Hematopoietic multipotent progenitor cell treated with erythropoietin and hydrocortisone succinate and interleukin-3 and kit ligand, for 15 days (in vitro differentiated cells): ENCODE results near the gene UPK2.

Experiments
- DNase-seq: peaks from one replicate; pipeline ENCODE4 v3.0.0-alpha.2; 2015; ENCODE audit warnings: low spot score

Gene UPK2

DNA sequence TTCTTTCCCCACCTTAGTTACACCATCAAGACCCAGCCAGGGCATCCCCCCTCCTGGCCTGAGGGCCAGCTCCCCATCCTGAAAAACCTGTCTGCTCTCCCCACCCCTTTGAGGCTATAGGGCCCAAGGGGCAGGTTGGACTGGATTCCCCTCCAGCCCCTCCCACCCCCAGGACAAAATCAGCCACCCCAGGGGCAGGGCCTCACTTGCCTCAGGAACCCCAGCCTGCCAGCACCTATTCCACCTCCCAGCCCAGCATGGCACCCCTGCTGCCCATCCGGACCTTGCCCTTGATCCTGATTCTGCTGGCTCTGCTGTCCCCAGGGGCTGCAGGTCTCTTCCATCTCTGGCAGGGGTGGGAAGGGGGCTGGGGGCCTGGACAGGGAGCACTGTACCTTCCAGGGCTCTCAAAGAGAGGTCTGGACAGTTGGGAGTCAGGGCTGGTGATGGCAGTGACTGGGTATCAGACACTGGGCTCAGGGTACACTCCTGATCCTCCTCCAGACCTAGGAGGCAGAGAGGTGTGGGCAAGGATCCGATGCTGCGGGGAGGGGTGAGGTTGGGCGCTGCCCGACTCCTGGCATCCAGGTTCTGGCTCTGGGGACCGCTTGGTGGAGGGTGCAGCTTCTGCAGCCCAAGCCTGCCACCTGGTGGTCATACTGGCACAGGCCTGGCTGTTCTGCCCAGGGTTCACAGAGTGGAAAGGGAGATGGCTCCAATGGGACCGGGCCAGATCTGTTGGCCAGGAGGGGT, at the start of gene UPK2:
Gene UPK2 (plus strand): TSS at position 205 of the 753 bp plus-strand sequence. CDS start 53 bp downstream, at position 258.
- DNase-seq, result peak; percentile 81

DNA sequence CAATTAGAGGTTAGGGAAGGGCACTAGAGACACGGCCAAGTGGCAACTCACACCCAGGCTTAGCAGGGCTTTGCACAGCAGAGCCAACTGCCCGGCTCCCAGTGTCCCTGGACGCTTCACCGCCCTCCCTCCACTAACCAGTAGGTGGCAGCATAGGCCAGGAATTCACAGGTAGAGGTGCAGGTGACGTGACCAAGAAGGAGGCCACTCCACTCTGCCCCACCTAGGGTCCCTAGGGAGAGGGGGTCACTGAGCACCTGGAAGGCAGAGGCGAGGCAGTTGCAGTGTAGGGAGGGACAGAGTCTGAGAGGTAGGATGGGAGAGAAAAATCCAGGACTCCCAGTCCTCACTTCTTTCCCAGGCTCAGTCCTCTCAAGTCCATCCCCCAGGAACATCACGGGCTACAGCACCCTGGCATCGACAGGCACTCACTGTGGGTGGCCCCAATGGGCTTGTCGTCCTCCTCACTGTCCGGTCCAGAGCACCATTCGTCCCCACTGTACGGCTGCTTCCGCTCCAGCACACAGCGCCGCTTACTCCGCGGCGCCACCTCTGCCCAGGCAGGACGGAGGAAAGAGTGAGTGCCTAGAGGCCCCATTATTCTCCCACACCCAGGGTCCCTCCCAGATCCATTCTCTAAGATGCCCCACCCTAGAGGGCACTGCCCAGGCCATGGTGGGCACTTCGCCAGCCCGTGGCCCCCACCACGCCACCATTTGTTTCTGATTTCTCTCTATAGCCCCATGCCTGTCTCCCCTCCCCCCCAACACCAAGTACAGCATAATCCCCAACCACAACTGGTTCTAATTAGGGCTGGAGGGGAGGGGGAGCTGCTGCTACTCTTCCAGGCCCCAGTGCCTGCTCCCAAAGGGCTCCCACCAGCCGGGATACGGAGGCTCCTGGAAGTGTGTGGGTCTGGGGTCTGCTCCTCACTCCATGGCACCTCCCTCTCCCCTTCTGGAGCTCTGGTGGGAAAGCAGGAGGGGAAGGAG, 48.8 kb upstream of the UPK2 start:
- peak; percentile 88 for DNase-seq

DNA sequence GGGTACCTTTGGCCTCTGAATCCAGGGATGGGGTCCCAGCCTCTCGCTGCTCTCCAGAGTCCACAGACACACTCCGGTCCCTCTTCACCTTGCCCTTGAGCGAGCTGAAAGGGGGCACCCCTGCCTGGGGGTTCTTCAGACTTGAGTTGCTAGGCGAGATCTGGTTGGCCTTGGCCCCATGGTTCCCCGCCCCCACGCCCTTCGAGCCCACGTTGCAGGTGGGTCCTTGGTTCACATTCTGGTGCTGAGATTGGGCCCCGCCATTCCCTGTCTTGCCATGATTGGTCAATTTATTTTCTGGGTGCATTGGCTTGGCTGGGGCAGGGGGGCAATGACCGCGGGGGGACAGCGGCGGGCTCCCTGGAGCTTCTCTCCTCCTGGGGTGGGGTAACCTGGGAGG, 47.8 kb upstream of the UPK2 start:
- DNase-seq, result no peak

DNA sequence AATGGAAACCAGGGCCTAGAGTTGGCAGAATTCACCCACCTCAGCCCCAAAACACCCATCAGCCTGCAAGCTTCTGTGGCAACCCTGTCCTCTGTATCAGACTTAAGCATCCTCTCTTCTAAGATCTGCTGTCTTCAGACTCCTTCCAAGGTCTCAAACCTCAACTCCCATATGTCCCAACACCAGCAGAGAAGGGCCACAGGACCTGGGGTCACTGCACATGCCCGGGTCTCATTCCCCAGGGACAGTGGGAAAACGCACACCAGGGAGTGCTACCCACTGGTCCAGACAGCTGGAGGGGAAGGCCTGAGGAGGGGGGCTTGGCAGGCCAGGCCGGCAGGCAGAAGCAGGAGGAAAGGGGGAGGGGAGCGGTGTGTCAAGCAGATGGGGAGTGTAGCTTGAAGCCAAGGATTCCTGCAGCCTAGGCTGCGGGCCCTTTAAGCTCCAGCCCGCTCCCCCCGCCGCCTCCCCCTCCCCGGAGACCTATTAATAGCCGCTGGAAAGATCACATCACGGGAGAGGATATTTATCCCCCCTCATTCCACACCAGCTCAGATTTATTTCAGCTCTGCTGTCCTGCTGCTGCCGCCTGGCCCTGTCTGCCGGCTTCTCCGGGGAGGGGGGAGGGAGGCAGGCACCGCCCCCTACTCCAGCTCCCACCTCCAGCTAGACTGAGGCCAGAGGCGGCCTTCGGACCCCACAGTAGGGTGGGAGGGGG, 47.0 kb upstream of the UPK2 start:
- DNase-seq, result no peak

DNA sequence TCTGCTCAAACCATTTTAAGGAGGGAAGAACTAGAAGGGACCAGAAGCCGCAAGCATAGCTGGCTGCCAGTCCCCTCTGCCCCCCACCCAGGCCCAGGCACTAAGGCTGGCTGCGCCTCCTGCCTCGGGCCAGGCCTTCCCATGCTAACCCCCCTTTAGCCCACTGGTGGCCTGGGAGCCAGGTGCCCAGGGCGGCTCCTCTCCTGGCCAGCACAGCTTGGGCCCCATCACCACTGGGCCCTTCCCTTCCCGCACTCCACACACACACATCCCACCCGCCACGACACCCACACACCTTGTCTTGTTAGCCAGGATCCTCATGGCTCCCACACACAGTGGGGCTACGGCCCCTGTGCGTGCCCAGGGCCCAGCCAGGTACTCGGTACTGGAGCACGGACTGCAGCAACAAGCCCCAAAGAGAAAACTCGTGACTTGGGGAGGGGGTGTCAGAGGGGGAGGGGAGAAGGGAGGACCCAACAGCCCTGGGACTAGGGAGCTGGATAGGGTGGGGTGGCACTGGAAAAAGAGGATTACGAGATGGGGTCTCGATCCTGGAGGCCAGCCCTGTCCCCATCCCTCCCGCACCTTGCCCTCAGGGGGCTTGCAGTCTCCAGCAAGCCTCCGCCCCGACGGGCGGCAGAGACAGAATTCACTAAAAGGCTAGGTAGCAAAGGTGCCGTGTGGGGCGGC, 46.3 kb upstream of the UPK2 start:
- DNase-seq, result no peak

DNA sequence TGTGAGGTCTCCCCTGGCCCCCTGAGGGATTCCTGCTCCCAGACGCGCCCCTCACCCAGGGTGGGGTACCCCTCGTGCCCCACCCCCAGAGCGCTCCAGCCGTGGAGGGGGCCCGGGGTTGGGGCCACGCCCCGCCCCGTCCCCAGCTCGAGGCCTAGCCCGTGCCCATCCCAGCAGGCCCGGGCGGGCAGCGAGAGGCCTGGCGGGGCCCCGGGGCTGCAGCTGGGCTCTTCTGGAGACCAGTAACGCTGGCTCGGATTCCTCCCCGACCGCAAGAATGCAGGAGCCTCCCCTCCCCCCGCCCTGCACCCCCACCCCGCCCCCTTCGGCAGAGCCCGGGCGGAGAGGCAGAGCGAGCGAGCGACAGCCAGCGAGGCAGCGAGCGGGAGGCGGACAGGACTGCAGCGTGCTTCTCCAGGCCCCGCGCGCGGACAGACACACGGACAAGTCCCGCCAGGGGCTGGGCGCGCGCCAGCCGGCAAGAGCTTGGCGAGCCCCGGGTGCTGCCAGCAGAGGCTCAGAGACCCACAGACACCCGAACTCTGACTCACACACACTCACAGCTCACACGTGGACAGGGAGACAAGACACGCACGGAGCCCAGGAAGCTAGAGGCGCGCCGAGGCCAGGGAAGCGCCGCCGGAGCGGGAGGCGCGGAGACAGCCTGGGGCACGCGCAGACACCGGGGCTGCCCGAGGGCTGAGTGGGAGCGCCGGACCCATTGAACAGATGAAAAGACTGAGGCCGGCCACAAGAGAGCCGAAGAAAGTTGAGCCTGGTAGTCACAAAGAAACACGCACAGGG, 45.6 kb upstream of the UPK2 start:
- DNase-seq, result no peak

DNA sequence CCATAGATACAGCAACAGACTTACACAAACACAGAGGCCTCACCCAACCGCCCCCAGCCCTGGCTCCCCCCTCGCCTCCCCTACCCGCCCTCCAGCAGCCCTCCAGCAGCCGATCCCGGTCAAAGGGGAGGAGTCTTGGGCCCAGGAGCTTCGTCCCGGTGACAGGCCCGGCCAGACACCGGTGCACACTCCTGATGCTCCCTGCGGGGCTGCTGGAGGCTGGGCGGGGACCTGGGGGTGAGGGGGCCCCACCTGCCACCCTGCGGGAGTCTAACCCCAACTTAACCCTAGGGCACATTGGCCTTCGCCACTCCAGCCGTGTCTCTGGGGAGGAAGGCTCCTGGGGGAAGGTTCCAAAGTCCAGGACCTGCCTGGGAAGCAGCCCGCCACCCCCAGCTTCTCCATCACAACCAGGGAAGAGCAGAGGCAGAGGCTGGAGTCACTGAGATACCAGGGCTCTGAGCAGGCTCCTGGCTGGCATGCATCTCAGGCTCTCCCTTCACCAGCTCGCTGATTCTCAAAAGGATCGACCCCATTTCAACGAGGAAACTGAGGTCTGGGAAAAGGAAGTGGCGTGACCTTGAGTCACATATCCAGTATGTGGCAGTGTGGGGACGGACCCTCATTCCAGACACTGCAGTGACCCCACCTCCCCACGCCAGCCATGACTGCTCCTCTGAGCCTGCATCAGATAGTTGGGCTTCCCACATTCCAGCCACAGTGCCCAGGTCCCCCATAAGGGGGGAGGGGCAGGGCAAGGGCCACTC, 44.8 kb upstream of the UPK2 start:
- DNase-seq, result no peak

DNA sequence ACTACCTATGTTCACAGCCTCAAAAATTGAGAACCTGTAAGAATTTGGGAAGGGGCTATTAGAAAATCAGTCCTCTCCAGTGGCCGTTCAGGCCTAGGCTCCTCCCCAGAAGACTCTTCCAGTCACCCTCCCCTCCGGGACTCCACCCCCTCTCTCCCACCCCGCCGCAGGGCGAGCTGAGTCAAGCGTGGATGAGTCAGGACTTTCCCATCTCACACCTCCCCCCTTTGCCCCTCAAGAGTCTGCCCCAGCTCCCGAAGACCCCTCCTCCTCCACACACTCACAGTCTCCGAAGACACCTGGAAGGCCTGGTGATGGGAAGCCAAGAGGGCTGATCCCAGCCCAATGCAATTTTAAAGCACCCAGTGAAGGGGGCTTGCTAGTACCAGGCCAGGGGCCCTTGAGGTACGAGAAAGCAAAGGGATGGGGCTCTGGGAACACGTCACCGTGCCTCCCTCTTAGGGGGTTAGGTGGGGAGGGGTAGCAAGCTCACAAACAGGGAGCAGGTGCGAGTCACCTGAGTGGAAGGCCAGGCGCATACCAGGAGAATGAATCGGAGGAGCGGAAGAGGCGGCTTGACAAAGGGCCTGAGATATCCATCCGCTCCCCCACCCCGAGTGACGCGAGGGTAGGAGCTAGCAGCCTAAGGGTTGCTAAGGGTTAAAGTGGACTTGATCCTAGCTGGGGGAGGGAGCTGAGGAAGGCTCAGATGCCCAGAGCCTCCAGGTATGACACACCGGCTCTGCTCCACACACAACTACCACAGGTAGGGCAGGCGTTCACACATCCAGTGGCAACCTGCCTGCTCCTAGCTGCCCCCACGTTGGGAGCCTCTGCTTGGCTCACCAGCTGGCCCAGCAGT, 44.0 kb upstream of the UPK2 start:
- no peak for DNase-seq

DNA sequence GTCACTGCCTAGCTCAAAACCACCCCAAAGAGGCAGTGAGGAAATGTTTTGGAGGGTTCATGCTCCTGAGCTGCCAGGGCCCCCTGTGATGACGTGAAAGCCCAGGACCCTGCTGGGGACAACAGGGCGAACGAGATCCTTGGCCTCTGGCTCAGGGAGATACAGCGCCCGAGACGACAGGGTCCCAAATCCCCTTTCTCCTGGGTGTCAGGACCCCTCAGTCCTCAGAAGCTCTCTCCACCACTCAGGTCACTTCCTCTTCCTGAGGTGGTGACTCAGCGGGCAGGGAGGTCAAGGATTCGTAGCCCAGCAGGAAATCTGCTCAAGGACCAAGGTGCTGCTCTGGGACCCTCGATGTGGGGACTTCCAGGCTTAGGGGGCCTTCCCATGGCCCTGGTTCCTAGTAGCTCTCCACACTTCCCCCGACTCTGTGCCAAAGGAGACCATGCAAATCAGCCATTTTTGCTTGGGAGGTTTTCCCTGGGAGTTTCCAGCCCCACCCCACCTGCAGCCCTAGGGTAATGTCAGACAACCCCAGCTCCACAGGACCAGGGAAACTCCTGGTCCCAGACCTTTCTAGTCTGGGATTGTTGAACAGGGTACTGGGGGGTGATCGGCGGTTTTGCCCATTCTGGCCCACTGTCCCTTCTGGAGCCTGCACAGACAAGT, 43.2 kb upstream of the UPK2 start:
- no peak for DNase-seq

DNA sequence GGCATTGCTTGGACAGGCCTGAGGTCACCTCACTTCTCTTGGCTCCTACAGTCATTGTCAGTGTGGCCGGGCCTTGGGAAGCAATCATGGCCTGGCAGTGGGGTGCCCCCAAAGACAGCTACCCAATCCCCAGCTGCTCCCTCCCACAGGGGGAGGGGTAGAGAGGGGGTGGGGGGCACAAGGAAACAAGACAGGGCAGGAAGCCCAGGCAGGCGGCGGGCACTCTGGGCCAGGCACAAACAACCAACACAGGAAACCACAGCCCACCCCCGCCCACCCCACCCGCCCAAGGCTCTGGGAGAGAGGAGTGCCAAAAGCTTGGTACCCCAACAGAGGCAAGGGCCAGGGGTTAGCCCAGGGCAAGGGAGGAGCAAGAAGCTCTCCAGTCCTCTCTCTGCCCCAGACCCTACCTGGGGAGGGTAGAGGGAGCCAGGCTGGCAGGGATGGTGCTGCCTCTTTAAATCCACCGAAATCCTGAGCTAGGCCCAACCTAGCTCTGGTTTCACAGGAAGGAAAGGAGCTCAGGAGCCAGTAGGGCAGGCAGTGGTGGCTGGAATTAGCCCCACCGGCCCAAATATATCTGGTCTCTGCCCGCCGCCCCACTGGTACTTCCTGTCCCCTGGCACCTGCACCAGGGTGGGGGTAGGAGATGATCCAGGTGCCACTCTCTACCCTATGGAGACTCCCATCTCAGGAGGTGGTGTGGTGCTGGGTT, 42.5 kb upstream of the UPK2 start:
- DNase-seq, result no peak

DNA sequence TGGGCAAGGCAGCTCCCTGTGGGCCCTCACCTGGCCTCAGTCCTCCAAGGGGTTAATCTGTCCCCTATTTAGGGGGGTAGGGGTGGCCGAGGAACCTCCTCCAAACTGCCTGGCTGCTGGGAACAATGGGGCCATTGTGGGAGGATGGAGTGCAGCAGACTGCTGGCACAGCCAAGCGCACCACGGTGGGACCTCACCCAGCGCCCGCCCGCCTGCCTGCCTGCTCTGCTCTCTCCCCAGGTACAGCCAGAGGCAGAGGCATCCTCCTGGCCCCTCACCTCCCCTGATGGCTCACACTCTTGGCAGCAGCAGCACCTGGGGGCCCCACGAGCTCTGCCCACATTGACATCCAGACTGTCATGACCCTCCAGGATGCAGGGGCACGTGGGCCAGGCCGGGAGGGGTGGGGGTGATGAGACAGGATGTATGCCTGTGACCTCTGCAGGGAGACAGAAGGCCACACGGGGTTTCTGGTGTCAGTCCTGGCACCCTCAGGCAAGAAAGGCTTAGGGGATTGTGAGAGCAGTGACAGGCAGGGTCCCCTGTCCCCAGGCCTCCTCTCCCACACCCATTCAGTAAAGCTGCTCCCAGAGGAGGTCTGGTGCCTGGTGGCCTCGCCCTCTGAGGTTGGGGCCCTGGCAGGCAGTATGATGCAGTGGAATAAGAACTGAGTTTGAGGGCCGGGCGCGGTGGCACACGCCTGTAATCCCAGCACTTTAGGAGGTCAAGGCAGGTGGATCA, 41.8 kb upstream of the UPK2 start:
- DNase-seq, result no peak

DNA sequence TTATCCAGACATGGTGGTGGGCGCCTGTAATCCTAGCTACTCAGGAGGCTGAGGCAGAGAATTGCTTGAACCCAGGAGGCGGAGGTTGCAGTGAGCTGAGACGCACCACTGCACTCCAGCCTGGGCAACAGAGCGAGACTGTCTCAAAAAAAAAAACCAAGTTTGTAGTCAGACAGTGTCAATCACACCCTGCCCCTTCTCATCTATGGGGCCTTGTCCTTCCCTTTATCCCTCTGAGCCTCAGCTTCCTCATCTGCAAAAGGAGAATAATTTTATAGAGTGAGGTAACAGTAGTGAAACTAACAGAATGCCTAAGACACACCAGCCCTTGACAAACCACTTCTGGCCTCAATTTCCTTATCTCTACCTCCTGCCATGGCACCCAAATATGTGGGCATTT, 41.1 kb upstream of the UPK2 start:
- no peak for DNase-seq

DNA sequence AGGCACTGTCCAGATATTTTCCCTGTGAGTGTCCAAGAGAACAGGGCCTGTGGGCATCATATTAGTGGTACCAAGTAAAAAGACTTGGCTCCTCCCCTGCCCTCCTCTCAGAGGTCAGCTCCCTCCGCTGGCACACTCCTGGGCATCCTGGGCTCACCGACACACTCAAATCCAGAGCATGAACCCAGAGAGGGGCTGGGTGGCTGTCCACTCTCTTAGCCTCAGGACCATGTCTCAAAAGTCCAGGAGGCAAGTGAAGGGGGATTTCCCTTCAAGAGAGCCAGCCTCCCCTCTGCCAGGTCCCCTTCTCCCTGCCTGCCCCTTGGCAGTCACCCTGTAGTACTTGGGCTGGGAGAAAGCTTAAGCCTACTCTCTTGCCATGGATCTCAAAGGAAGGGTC, 40.7 kb upstream of the UPK2 start:
- DNase-seq, result no peak

DNA sequence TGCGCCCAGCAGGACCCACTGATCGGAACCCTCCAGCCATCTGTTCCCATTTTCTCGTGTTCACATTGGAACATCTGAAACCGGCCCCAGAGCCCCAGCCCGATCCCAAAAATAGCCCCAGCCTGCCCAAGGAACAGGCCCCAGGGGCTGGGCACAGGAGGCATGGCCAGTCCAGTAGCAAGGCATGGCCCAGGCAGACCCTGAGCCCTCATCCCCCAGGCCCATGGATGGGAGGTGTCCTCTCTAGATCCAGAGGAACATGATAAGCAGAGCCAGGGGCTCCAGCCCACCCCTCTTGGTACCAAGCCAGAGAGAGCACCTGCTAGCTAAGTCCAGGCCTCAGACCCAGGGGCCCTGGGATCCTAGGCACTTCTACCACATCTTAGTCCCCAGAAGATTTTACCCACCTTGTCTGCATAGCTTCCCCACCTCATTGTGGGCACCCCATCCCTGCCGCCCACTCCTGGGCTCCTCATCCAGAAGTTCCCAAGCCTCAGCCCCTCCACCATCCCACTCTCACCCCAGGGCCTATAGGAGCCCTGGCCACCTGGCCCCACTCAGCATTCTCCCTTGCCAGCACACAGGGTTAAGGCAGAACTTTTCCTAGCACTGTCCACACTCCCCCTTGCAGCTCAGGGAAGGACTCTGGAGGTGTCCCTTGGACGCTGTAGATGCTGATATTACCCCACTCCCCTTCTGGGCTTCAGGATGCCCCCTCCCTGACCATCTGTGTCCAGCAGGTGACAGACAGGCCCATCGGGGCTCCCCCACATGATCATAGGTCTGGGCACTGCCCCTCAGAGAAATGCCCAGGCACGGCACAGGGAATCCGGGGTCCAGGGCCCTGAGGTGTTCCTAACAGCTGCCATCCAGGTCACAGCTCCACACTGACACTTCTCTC, 39.9 kb upstream of the UPK2 start:
- DNase-seq, result no peak

DNA sequence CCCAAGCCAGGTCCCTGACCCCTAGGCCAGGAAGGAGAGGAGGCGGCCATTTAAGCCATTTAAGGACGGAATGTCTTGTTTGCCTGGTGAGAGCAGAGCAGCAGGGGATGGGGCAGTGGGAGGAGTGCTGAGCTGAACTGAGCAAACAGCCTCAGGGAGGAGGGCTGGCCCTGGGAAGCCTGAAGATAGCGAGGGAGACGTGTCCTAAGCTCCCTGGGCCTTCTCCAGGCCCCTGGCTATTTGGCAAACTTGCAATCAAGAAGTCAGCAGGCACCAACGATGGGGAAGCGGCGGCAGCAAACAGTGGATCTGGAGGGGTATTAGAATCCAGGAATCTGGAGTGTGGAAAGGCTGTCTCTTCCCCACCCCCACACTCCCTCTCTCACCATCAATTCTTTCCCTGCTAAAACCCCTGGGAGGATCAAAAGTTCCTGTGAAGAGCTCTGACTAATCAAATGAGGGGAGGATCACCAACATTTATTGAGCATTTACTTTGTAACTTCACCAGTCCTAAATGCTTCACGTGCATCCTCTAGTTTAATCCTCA, 39.2 kb upstream of the UPK2 start:
- DNase-seq, result no peak
